Lung (tissue), 12 donors: ENCODE results near the gene HOXD11. TPM values are rescaled to one million over a fixed set of nuclear protein-coding genes. Genes with fewer than 3 reads are reported as not detected.

ENCODE experiments used
- ATAC-seq: fragments of 200-7000 bp; cut with Tn5 transposase; one replicate; pipeline ENCODE4 v1.9.1; 2020; ENCODE audit warnings: moderate number of reproducible peaks; ENCODE audit not compliant: insufficient read depth, low FRiP score
- DNase-seq, 3 donors: peaks; one replicate each; pipeline ENCODE4 v3.0.0-alpha.2; 2013 to 2017
- H3K27ac ChIP-seq, 2 donors: one replicate each; pipeline ENCODE4 v1.5.1; 2013; ENCODE audit warnings: mild to moderate bottlenecking in 2 of 2, moderate library complexity in 2 of 2, control low read depth in 1 of 2, inconsistent platforms in 1 of 2, low read depth in 1 of 2, low read length in 1 of 2
- H3K27me3 ChIP-seq, 3 donors: one replicate each; pipeline ENCODE4 v1.5.1; 2013; ENCODE audit warnings: low read length in 2 of 3; ENCODE audit not compliant: control insufficient read depth in 3 of 3, insufficient read depth in 3 of 3
- H3K36me3 ChIP-seq, 4 donors: one replicate each; pipeline ENCODE4 v1.5.1; 2013; ENCODE audit warnings: low read length in 4 of 4, mild to moderate bottlenecking in 1 of 4, moderate library complexity in 1 of 4; ENCODE audit not compliant: control insufficient read depth in 4 of 4, insufficient read depth in 4 of 4
- H3K4me1 ChIP-seq, 5 donors: one replicate each; pipeline ENCODE4 v1.5.1; 2013; ENCODE audit warnings: low read length in 5 of 5, mild to moderate bottlenecking in 2 of 5, moderate library complexity in 1 of 5; ENCODE audit not compliant: control insufficient read depth in 5 of 5, insufficient read depth in 5 of 5
- H3K4me3 ChIP-seq: one replicate; pipeline ENCODE4 v1.5.1; 2013; ENCODE audit warnings: mild to moderate bottlenecking, control low read depth, moderate library complexity
- H3K9ac ChIP-seq, 2 donors: one replicate each; pipeline ENCODE4 v1.5.1; 2013; ENCODE audit warnings: low read length in 2 of 2, control low read depth in 1 of 2; ENCODE audit not compliant: insufficient read depth in 1 of 2
- H3K9me3 ChIP-seq, 4 donors: one replicate each; pipeline ENCODE4 v1.5.1; 2013; ENCODE audit warnings: low read length in 3 of 4, mild to moderate bottlenecking in 1 of 4, moderate library complexity in 1 of 4; ENCODE audit not compliant: control insufficient read depth in 4 of 4, insufficient read depth in 3 of 4
- CTCF ChIP-seq: IDR thresholded peaks from 2 replicates; pipeline ENCODE4 v1.5.1; 2012; ENCODE audit warnings: mild to moderate bottlenecking; ENCODE audit errors: control extremely low read depth, extremely low read depth
- WGBS, 2 donors: extraction: QIAGEN DNeasy Blood & Tissue Kit; methylation state at CpG; one replicate each; pipeline ENCODE4 v1.1.7; 2013; 5-methylcytosine and 5-hydroxymethylcytosine counted together
- polyA plus RNA-seq, 2 donors: library from polyadenylated mRNA; stranded (reverse); fragments of 200-250 nt; gene quantifications; one replicate each; pipeline ENCODE4 v1.2.1, GENCODE V29; 2013
- total RNA-seq, 2 donors: library from RNA; depleted of rRNA in 1 of 2; stranded (reverse); fragments of >200 nt in 1 of 2; gene quantifications; one replicate each; pipeline ENCODE4 v1.2.1, GENCODE V29; 2014 to 2021
- donor health status: control.
- donor health status: control.
- donor health status: Bipolar disorder and iron deficiency.
- donor health status: healthy.
- donor health status: DM: yes; HTN: yes; CAD: no.

Gene HOXD11
- total and polyA plus RNA-seq, 4 donors = not detected

DNA sequence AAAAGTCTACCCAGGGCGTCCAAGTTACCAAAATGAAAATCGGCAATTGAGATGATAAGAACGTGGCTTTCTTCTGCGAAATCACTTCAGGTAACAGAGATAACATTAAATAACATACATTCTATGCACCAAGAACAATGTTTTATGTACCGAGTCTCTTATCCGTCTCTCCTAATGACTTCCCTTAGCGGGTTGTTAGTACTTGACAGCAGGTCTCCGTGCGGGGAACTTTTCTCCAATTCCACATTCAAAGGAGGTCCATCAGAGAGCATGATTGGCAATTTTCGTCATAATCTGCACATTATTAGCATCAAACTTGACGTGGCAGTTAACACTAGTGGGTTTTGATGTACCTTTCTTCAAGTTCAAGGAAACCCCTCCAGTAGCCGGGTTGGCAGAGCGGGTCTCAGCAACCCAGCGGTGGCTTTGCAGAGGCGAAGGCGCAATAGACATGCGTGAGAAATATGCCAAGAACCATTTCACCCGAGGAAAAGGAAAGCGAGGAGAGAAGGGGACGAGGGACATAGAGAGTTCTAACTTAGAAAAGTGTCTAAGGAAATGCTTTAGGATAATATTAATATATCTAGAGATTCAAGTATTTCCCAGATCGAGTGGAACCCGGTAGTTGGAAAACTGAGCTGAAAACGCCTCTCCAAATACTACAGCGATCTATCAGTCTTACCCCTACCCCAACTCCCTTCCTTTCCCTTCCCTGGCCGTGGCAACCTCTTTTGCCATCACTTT is 28.4 kb upstream of the HOXD11 start:
- WGBS, 2 donors = 7 to 9% methylated on average over 25 of the region's 25 CpGs
- DNase-seq = peak in 2 of 3 donors; percentile 21 to 35
- no peak for TF ChIP-seq CTCF
- H3K9ac ChIP-seq = no peak overlapping the region
- ATAC-seq = no peak
- peaks cover 0 to 10% (median 7%) of the 10 kb centered on the region in 5 donors for H3K4me1 ChIP-seq
- H3K36me3 ChIP-seq = no peaks in the 10 kb centered on the region
- no peak overlapping the region for H3K4me3 ChIP-seq
- peaks cover 22 to 94% (median 92%) of the 10 kb centered on the region in 3 donors for H3K27me3 ChIP-seq
- H3K27ac ChIP-seq = no peak overlapping the region
- H3K9me3 ChIP-seq = peaks cover 0 to 23% (median 0%) of the 10 kb centered on the region in 4 donors

GRCh38 chr2:176079285-176079830 is 27.7 kb upstream of the HOXD11 start:
- 8% methylated on average over 30 of the region's 30 CpGs for WGBS, 2 donors
- peak; percentile 19 to 44 (median 23) for DNase-seq
- no peak for ATAC-seq
- H3K9me3 ChIP-seq = peaks cover 0 to 23% (median 0%) of the 10 kb centered on the region in 4 donors
- H3K27me3 ChIP-seq = peaks cover 17 to 94% (median 92%) of the 10 kb centered on the region in 3 donors
- no peaks in the 10 kb centered on the region for H3K36me3 ChIP-seq
- H3K4me1 ChIP-seq = peaks cover 0 to 10% (median 7%) of the 10 kb centered on the region in 5 donors
- TF ChIP-seq CTCF = no peak
- H3K27ac ChIP-seq = no peak overlapping the region
- no peak overlapping the region for H3K9ac ChIP-seq
- no peak overlapping the region for H3K4me3 ChIP-seq

DNA sequence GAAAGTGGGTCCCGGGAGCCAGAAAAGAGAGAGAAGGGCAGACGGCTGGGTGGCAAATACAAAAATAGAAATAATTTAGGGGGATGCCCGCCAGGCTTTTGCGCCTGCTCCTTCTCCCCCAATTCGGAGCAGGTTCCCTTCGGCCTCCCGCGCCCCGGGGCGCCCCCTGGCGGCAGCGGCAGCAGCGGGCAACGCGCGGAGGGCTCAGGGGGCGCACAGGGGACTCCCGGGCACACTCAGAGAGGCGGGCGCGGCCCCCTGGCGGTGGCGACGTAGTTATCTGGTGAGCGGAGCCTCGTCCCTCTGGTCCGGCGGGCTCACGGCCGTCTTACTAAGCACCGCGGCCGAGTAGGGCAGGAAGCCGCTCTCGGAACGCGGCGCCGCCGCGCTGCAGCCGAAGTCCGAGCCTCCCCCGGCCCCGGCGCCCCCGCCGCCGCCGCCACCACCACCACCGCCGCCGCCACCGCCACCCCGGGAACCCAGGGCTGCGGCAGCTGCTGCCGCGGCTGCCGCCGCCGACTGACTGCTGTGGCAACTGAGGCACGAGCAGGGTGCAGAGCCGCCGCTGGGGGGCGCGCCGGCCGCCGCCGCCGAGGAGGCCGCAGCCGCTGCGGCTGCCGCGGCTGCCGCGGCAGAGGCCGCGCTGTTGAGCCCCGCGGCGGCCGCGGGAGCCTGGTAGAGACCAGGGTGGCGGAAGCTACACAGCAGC is 27.1 kb upstream of the HOXD11 start:
- H3K27me3 ChIP-seq = peaks cover 14 to 94% (median 92%) of the 10 kb centered on the region in 3 donors
- DNase-seq (peak; percentile 67 to 80 (median 74)), ATAC-seq (no peak)
- peaks cover 0 to 22% (median 0%) of the 10 kb centered on the region in 4 donors for H3K9me3 ChIP-seq
- no peaks in the 10 kb centered on the region for H3K36me3 ChIP-seq
- 0 to 3% methylated on average over 35 to 86 of the region's 86 CpGs for WGBS, 2 donors
- no peak overlapping the region for H3K27ac ChIP-seq
- no peak overlapping the region for H3K9ac ChIP-seq
- no peak for TF ChIP-seq CTCF
- H3K4me3 ChIP-seq = no peak overlapping the region
- peaks cover 0 to 14% (median 7%) of the 10 kb centered on the region in 5 donors for H3K4me1 ChIP-seq
